Measurements from ENCODE around the gene GCKR. TPM values are rescaled to one million over a fixed set of nuclear protein-coding genes. Genes with fewer than 3 reads are reported as not detected.

Gene GCKR
- total RNA-seq, 1 experiment from 2014 or later = not detected

DNA sequence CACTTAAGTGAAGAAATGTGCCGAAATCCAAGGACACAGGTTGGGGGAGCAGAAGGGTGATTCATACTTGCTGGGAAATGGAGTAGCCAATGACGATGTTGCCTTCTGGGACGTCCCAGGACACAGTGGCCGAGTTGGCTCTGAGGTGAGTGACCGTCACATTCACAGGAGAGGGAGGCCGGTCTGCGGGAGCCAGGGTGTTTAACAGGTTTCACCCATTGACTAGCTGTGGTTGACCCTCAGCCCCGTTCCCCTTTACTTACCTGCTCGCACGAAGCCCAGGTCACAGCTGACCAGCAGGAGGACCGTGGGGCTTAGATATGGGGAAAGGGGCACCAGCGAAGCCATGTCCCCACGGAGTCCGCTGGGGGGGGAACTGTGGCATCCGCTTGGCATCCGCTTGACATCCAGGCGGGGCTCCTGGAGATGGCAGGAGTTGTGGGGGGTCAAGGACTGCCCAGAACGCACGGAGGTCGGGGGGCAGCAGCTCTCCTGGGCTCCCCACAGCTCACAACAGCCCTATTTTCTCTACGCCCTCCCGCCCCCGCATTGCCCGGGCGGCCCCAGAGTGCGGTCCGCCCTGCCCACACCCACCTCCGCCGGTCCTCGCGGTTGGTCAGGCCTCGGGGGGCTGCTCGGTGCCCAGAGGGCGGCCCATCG, 2.2 kb upstream of the GCKR start:
- POLR2A ChIA-PET (ENCODE audit: low non-redundant PET) = no interaction called here
- CTCF ChIA-PET = no interaction called here
- intact Hi-C loops (cut with micrococcal nuclease; ENCODE audit: unreplicated experiment) = no loop called here
- H3K9me3 ChIP-seq (ENCODE audit: low read depth, low read length, poor library complexity, severe bottlenecking) = no peaks in the 10 kb centered on the region
- no peak for DNase-seq (ENCODE audit: low spot score)
- no peaks in the 10 kb centered on the region for H3K36me3 ChIP-seq (ENCODE audit: insufficient read depth, low read length, poor library complexity, severe bottlenecking)
- peak overlapping the region; percentile 65 for H3K4me3 ChIP-seq (ENCODE audit: low read depth, low read length, poor library complexity, severe bottlenecking)
- no peak for TF ChIP-seq EZH2 (IDR thresholded peaks at IDR 0.05; ENCODE audit: borderline replicate concordance, low read depth, low read length, poor library complexity, severe bottlenecking)
- TF ChIP-seq, protein P1, sequence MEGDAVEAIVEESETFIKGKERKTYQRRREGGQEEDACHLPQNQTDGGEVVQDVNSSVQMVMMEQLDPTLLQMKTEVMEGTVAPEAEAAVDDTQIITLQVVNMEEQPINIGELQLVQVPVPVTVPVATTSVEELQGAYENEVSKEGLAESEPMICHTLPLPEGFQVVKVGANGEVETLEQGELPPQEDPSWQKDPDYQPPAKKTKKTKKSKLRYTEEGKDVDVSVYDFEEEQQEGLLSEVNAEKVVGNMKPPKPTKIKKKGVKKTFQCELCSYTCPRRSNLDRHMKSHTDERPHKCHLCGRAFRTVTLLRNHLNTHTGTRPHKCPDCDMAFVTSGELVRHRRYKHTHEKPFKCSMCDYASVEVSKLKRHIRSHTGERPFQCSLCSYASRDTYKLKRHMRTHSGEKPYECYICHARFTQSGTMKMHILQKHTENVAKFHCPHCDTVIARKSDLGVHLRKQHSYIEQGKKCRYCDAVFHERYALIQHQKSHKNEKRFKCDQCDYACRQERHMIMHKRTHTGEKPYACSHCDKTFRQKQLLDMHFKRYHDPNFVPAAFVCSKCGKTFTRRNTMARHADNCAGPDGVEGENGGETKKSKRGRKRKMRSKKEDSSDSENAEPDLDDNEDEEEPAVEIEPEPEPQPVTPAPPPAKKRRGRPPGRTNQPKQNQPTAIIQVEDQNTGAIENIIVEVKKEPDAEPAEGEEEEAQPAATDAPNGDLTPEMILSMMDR (conservative IDR thresholded peaks at IDR 0.05; ENCODE audit: low read depth, low read length) = no peak
- no TSS peak for BruUV-seq (replicated peaks)
- H3K27me3 ChIP-seq (replicated peaks; ENCODE audit: insufficient read depth, low read depth, low read length, poor library complexity) = peaks cover 35% of the 10 kb centered on the region
- H3K4me1 ChIP-seq (ENCODE audit: insufficient read depth, low read length, poor library complexity, severe bottlenecking) = no peaks in the 10 kb centered on the region
- H3K27ac ChIP-seq (ENCODE audit: low read depth, low read length, poor library complexity, severe bottlenecking) = no peak overlapping the region

DNA sequence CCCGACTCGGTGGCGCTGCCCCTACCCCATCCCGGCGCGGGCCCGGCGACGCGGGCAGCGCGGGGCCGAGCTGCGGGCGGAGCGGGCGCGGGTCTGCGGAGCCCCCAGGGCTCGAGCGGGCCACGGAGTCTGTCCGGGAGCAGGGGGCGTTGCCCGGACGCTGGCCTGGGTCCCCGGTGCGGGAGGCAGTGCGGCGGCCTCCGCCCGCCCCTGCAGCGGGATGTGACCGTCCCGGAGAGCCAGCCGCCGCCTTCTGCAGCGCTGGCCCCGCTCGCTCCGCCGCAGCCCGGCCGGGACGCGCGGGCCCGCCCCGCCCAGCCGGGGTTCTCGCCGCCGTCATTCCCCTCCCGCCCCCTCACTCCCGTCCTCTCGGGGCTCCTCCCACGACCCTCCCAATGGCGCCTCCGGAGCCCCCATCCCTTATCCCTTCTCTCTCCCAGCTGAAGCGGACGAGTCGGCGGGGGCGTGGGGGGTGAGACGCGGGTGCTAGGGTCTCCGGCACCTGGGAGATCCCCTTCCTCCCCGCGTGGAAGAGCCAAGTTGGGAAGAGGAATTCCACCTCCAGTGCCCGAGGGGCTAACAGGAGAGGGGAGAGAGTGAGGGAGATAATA, 1.6 kb upstream of the GCKR start, which contains the start of gene FNDC4:
TSS of gene FNDC4 (minus strand) at position 257 of the 611 bp plus-strand sequence. CDS start 521 bp downstream, outside the sequence.
- intact Hi-C loops (cut with micrococcal nuclease; ENCODE audit: unreplicated experiment) = no loop called here
- no peaks in the 10 kb centered on the region for H3K36me3 ChIP-seq (ENCODE audit: insufficient read depth, low read length, poor library complexity, severe bottlenecking)
- H3K4me3 ChIP-seq (ENCODE audit: low read depth, low read length, poor library complexity, severe bottlenecking) = peak within 1 kb of the TSS; percentile 65
- H3K4me1 ChIP-seq (ENCODE audit: insufficient read depth, low read length, poor library complexity, severe bottlenecking) = no peaks in the 10 kb centered on the region
- ChIA-PET POLR2A (ENCODE audit: low non-redundant PET) (no interaction called here), CTCF (no interaction called here)
- no peaks in the 10 kb centered on the region for H3K9me3 ChIP-seq (ENCODE audit: low read depth, low read length, poor library complexity, severe bottlenecking)
- DNase-seq (ENCODE audit: low spot score) = peak; percentile 34
- BruUV-seq (replicated peaks) = no TSS peak
- no peak within 1 kb of the TSS for H3K27ac ChIP-seq (ENCODE audit: low read depth, low read length, poor library complexity, severe bottlenecking)
- no peak for TF ChIP-seq EZH2 (IDR thresholded peaks at IDR 0.05; ENCODE audit: borderline replicate concordance, low read depth, low read length, poor library complexity, severe bottlenecking)
- peaks cover 35% of the 10 kb centered on the region for H3K27me3 ChIP-seq (replicated peaks; ENCODE audit: insufficient read depth, low read depth, low read length, poor library complexity)

DNA sequence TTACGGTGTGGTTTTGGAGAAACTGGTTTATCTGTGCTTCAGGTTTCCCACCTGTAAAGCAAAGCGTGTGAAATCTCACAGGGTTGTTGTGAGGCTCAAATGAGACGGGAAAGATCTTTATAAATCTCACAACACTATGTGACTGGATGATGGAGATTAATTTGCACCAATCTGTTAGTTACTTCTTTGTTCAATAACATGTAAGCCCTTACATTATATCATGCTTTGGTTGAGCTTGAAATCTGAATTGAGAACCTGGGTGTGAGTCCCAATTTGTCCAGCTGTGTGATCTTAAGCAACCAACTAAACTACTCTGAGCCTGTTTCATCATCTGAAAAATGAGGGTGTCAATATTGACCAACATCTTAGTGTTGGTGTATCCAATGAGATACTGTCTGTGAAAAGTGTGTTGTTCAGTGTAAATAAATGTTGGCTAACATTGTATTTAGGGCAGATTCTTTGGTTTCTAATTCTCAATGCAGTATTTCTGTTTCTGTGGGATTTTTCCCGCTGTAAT, 741 bp upstream of the GCKR start:
- POLR2A ChIA-PET (ENCODE audit: low non-redundant PET) = no interaction called here
- CTCF ChIA-PET = no interaction called here
- intact Hi-C loops (cut with micrococcal nuclease; ENCODE audit: unreplicated experiment) = no loop called here

More for the DNA sequence above, 741 bp upstream of the GCKR start:
- TF ChIP-seq, protein P1 (conservative IDR thresholded peaks at IDR 0.05; ENCODE audit: low read depth, low read length) = no peak
- no peak for TF ChIP-seq EZH2 (IDR thresholded peaks at IDR 0.05; ENCODE audit: borderline replicate concordance, low read depth, low read length, poor library complexity, severe bottlenecking)
- no peaks in the 10 kb centered on the region for H3K9me3 ChIP-seq (ENCODE audit: low read depth, low read length, poor library complexity, severe bottlenecking)
- DNase-seq (ENCODE audit: low spot score) = no peak
- BruUV-seq (replicated peaks) = no TSS peak
- H3K4me3 ChIP-seq (ENCODE audit: low read depth, low read length, poor library complexity, severe bottlenecking) = peak overlapping the region; percentile 65
- peaks cover 35% of the 10 kb centered on the region for H3K27me3 ChIP-seq (replicated peaks; ENCODE audit: insufficient read depth, low read depth, low read length, poor library complexity)
- no peaks in the 10 kb centered on the region for H3K36me3 ChIP-seq (ENCODE audit: insufficient read depth, low read length, poor library complexity, severe bottlenecking)
- H3K4me1 ChIP-seq (ENCODE audit: insufficient read depth, low read length, poor library complexity, severe bottlenecking) = no peaks in the 10 kb centered on the region
- H3K27ac ChIP-seq (ENCODE audit: low read depth, low read length, poor library complexity, severe bottlenecking) = no peak overlapping the region

Measured in A673 (cell line).